ENCODE measurements around the gene IL16.

- TF ChIP-seq EZH2 (IDR thresholded peaks at IDR 0.05; ENCODE audit: insufficient read depth, poor library complexity, severe bottlenecking) (no peak), EZH2phosphoT487 (IDR thresholded peaks at IDR 0.05; ENCODE audit: insufficient read depth, low read depth) (no peak)
Observed at GRCh38 chr15:81265944-81266775, 69.5 kb downstream of the IL16 start.
